ENCODE results near the gene FCGR2B.
A peak's percentile ranks its signal among the peaks of the same experiment; 100 is the strongest.
"Not testable (repeated sequence)": the region's sequence is repeated elsewhere in the genome, so short reads cannot be mapped to it uniquely, and the experiment has no call there.

Gene FCGR2B

DNA sequence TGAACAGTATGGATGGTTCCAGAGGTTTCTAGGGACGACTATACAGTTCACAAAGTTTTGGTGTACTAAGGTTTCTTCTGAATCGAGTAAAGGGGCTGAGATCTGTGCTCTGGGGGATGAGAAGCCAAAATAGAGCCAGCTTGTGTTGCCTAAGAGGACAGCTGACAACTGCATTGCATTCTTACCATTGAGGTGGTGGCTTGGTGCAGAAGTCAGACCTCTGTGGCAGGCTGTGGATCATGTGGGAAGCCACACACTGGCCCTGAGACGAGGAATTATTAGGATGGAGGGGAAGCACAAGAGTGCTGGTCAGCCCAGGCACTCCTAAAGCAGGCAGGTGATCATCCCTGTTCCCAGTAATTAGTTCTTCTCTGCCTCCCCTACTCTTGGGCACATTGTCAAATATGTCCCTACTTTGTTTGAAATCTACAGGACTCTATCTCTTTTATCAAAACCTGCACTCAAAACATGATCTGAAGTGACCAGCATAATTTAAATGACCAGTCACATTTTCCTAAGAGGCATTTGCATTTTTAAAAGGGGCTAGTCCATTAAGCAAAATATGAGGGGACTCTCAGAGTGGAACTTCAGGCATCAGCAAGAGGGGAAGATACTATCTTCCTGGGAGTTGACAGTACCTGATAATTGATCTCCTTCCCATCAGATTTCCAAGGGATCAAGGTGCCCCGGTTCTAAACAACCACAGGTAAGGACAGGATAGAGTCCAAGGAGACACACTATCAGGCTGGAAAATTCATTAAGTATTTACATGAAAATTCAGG lies 58.2 kb downstream of the FCGR2B start, which contains the start of gene FCRLB:
FCRLB (plus strand) TSS at position 589 of the 782 bp plus-strand sequence. CDS start 1,129 bp downstream, outside the sequence.
- TF ChIP-seq, protein P1, sequence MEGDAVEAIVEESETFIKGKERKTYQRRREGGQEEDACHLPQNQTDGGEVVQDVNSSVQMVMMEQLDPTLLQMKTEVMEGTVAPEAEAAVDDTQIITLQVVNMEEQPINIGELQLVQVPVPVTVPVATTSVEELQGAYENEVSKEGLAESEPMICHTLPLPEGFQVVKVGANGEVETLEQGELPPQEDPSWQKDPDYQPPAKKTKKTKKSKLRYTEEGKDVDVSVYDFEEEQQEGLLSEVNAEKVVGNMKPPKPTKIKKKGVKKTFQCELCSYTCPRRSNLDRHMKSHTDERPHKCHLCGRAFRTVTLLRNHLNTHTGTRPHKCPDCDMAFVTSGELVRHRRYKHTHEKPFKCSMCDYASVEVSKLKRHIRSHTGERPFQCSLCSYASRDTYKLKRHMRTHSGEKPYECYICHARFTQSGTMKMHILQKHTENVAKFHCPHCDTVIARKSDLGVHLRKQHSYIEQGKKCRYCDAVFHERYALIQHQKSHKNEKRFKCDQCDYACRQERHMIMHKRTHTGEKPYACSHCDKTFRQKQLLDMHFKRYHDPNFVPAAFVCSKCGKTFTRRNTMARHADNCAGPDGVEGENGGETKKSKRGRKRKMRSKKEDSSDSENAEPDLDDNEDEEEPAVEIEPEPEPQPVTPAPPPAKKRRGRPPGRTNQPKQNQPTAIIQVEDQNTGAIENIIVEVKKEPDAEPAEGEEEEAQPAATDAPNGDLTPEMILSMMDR (IDR thresholded peaks at IDR 0.05; ENCODE audit: insufficient read depth, low read length, poor library complexity, severe bottlenecking): no peak
- no peaks in the 10 kb centered on the region for H3K36me3 ChIP-seq (ENCODE audit: control insufficient read depth, insufficient read depth, low read length)
- H3K4me3 ChIP-seq (replicated peaks; ENCODE audit: low read depth, low read length): no peak within 1 kb of the TSS
- no peaks in the 10 kb centered on the region for H3K27me3 ChIP-seq (replicated peaks; ENCODE audit: control insufficient read depth, insufficient read depth, low read length)
- no peak for DNase-seq (ENCODE audit: extremely low read depth, insufficient read length)

GRCh38 chr1:161721738-161722343 lies 58.9 kb downstream of the FCGR2B start:
- Histone ChIP-seq H3K36me3 (ENCODE audit: control insufficient read depth, insufficient read depth, low read length) (no peaks in the 10 kb centered on the region), H3K4me3 (replicated peaks; ENCODE audit: low read depth, low read length) (no peak overlapping the region), H3K27me3 (replicated peaks; ENCODE audit: control insufficient read depth, insufficient read depth, low read length) (no peaks in the 10 kb centered on the region)
- TF ChIP-seq, protein P1 (IDR thresholded peaks at IDR 0.05; ENCODE audit: insufficient read depth, low read length, poor library complexity, severe bottlenecking): no peak
- no peak for DNase-seq (ENCODE audit: extremely low read depth, insufficient read length)

GRCh38 chr1:161722406-161722805 lies 59.5 kb downstream of the FCGR2B start:
- no peak overlapping the region for H3K4me3 ChIP-seq (replicated peaks; ENCODE audit: low read depth, low read length)
- H3K36me3 ChIP-seq (ENCODE audit: control insufficient read depth, insufficient read depth, low read length): no peaks in the 10 kb centered on the region
- no peaks in the 10 kb centered on the region for H3K27me3 ChIP-seq (replicated peaks; ENCODE audit: control insufficient read depth, insufficient read depth, low read length)
- TF ChIP-seq, protein P1 (IDR thresholded peaks at IDR 0.05; ENCODE audit: insufficient read depth, low read length, poor library complexity, severe bottlenecking): no peak
- no peak for DNase-seq (ENCODE audit: extremely low read depth, insufficient read length)

DNA sequence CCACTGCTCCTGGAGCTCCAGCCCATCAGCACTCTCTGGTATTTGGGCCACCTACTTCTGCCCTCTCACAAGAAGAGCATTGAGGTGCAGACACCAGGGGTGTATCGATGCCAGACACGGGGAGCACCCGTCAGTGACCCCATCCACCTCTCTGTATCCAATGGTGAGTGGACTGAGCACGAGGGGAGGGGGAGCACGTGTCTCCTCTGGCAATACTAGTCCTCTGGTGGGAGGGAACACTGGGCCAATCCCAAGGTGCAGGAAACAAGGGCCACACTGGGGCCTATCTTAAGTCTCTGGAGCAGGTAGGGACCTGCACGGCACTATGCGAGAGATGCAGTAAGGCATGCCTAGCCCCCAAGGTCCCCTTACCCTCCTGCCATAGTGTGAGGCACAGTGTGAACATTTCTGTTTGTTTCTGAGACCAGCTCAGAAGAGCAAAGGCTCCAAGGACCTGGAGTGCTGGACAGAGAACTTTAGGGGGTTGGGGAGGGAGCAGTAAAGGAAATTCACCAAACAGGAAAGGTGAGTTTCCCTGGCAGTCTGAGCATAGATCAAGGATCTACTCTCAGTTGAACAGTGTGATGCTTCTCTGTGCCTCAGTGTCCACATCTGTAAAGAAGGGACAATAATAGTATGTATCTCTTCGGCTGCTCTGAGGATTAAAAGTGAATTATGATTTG lies 60.7 kb downstream of the FCGR2B start:
- H3K27me3 ChIP-seq (replicated peaks; ENCODE audit: control insufficient read depth, insufficient read depth, low read length): no peaks in the 10 kb centered on the region
- H3K4me3 ChIP-seq (replicated peaks; ENCODE audit: low read depth, low read length): no peak overlapping the region
- H3K36me3 ChIP-seq (ENCODE audit: control insufficient read depth, insufficient read depth, low read length): no peaks in the 10 kb centered on the region
- TF ChIP-seq, protein P1 (IDR thresholded peaks at IDR 0.05; ENCODE audit: insufficient read depth, low read length, poor library complexity, severe bottlenecking): no peak
- DNase-seq (ENCODE audit: extremely low read depth, insufficient read length): no peak

GRCh38 chr1:161725258-161725907 lies 62.4 kb downstream of the FCGR2B start:
- not testable (repeated sequence) for H3K36me3 ChIP-seq (ENCODE audit: control insufficient read depth, insufficient read depth, low read length); H3K27me3 ChIP-seq (replicated peaks; ENCODE audit: control insufficient read depth, insufficient read depth, low read length); DNase-seq (ENCODE audit: extremely low read depth, insufficient read length)
- peak overlapping the region; percentile 87 for H3K4me3 ChIP-seq (replicated peaks; ENCODE audit: low read depth, low read length)

Data from GM06990 (cell line).